HG03025 (cell line): ENCODE results near the gene SEPTIN3.
"Not testable (repeated sequence)": the region's sequence is repeated elsewhere in the genome, so short reads cannot be mapped to it uniquely, and the experiment has no call there.

ENCODE experiments used
- ATAC-seq: cut with Tn5 transposase; IDR thresholded peaks from one replicate; pipeline ENCODE4 v1.9.1; 2021; ENCODE audit warnings: mild to moderate bottlenecking, moderate library complexity; ENCODE audit not compliant: unreplicated experiment, low FRiP score

SEPTIN3 gene

DNA sequence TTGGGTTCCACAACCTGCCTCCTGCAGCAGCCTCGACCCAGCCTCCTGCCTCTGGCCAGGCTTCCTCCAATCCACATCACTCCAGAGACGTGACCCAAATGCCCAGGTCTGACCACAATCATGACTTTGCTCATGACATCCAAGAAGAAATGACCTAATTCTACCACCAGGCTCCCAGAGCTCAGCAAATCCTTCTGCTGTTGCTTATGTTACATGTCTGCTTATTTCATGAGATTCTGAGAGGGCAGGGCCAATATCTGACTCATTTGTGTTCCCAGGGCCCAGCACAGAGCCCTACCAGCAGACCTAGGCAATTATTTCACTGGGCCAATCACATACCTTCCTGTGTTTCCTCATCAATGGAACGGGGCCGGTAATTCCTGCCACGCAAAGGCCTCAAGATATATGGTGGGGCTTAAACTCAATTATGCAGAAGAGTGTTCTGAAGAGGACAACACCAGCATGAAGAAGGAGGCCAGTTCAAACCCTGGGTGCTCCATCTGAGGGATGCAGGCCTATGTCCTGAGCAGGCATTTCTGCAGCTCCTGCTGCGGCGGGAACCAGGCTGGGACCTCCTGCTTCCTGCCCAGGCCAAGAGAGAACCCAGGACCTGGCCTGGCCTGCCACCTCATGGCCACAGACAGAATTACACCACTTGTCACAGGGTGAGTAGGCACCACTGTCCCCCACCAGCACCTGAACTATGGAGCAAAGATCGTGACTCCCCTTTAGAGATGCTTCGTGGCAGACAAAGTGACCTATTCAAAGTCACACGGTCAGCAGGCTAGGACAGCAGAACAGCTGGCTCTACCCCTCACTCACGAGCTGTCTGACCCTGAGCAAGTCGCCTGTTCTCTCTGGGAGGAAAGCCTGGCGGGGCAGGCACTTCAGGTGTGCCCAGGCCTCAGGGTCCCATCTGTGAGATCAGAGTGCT, 28.1 kb upstream of the SEPTIN3 start:
- ATAC-seq, result no peak

DNA sequence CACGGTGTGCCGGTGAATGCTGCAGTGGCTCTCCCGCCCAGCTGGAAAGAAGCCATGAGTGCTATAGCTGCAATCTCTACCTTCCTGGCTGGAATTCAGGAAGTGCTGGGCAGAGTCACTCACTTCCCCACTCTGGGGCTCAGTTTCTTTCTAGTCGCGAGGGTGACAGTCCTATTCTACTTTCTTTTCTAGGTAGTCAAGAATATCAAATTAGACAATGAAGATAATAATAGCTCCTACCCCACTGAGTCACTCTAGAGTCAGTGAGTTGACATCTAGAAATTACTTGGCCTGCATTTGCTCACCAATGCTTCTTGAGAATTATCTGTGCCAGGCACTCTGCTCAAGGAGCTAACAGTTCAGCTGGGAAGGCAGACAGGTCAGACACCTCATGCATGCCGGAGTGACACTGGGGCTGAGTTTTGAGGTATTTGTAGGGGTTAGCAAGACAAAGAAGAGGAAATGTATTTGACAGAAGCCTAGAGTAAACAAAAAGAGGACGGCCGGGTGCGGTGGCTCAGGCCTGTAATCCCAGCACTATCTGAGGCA, 25.5 kb upstream of the SEPTIN3 start:
- ATAC-seq, result no peak

DNA sequence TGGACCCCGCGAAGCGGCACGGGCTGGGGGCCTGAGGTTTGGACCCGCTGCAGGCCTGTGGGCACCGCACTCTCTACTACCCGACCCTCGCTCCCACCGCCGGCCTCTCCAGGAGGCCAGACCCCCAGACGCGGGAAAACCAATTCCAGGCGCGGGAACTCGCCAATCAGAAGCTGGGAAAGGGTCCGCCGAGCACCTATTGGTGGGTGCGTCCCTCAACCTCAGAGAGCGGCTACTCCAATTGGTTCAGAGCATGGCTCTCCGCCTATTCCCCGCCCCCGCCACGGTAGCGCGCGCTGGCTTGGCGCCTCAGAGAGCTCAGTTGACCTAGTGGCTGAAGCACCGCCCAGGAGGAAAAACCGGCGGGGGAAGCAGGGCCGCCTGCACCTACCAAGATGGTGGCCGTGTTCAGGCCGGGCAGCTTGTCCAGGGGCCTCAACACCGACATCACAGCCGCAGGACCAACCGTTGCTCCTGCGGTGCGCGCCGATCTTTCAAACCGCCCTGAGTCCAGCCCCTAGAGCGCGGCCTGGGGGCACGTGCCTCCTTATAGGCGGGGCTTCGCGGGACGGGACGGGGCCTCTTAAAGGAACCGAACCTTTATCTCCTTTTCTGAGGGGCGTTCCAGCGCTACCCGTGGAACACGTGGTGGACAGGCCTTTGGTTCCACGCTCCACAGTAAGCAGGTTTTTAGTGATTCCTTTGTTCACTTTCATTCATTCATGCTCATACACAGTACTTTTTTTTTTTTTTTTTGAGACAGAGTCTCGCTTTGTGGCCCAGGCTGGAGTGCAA, 22.4 kb upstream of the SEPTIN3 start, which contains the start of gene CENPM:
Gene CENPM, minus strand, starts transcription at position 524 of the 795 bp plus-strand sequence. Its CDS starts 76 bp downstream, at position 448.
- peak; percentile 64 for ATAC-seq

- no peak for ATAC-seq
Measured at GRCh38 chr22:41947424-41948080, 21.7 kb upstream of the SEPTIN3 start.

DNA sequence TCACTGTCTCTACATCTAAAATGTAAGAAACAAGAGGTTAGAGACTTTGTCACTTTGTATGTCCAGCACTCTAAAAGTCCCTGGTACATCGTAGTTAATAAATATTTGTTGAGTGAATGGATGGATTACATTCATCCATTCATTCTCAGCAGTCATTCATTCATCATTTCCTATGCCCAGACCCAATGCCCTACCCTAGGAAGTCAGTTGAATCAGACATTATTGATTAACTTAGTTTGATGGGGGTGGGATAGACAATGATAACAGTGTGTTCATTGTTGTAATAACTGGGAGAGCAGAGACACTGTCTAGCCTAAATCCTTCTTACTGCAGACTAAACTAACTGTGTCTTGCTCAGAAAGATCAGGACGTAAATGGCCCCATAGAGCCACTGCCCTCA, 21.1 kb upstream of the SEPTIN3 start:
- no peak for ATAC-seq

- ATAC-seq, result not testable (repeated sequence)
Measured at GRCh38 chr22:41948928-41949296, 20.3 kb upstream of the SEPTIN3 start.

DNA sequence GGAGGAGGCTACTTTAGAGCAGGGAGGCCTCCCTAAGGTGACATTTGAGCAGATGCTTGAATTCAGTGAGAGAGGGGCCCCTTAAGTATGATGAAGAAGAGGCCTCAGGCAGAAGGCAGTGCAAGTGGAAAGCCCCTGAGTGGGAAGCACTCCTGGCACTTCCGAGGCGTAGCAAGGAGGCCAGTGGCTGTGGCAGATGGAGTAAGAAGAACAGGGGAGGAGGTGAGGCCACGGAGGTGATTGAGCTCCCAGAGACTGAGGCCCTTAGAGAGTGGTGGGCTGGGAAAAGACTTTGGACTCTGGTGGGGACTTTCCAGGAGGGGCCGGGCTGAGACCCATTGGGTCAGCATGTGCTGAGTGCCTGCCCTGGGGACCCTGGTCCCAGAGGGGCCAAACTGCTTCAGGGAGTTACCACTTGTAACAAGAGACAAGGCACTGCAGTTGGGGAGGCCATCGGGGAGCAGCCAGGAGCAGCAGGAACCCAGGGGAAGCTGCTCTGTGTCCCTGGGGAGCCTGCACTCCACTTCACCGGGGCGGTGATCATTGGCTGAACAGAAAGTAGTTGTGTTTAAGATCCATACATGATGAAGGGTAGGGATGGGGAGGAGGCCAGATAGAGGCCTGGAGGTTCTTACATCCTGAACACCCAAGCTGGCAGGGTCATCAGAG, 19.8 kb upstream of the SEPTIN3 start:
- no peak for ATAC-seq

DNA sequence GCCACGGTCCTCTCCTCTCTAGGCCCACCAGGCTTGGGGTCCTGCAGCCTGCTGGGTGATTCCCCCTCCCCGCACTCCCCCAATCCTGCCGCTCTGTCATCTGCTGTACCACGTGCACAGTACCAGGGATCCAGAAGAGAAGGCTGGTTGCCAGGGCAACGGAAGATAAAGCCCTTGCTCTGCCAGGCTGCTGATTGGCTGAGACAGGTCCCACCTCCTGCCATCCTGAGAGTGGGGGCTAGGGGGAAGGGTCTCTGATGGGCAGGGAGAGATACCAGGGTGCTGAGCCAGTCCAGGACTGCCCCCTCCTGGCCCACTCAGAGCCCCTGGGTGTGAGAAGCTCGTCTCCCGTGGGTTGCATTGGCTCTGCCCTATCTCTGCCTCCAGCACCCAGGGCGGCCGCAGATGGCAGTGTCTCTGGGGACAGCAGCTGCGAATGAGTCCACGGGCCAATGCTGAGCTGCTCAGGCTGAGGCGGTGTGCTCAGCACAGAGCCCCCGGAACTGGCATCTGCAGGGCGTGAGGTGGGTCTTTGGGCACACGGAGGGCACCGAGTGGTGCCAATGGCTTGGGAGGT, 17.3 kb upstream of the SEPTIN3 start, which contains the start of gene SMIM45:
Gene SMIM45, plus strand, starts transcription at position 253 of the 577 bp plus-strand sequence.
- no peak for ATAC-seq

GRCh38 chr22:41952713-41953112, 16.5 kb upstream of the SEPTIN3 start:
- no peak for ATAC-seq

- ATAC-seq, result no peak
Measured at GRCh38 chr22:41957941-41958556, 11.2 kb upstream of the SEPTIN3 start.

DNA sequence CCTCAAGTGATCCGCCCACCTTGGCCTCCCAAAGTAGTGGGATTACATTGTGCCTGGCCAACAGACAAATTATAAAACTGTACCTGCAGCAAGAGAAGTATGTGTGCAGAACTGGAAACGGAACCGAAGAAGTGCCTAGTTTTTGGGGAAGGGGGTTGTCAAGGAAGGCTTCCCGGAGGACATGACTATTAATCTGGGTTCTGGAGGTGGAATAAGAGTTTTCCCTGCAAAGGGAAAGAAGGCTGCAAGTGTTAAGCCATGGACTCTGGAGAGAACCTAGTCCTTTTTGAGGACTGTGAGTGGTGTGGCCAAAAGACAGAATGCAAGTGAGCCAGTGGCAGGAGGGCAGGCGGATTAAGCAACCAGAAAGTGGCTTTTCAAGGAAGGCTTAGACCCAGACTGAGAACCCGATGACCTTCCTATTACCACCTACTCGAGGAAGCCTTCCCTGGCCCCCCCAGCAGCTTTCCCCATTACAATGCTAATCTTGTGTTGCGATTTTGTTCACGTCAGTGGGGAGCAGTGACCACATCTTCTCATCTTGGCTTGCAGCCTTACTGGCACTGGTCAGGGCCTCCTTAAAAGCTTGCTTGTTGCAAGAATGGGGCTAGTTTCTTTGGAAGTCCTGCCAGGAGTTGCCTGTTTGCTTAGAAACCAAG, 5.7 kb upstream of the SEPTIN3 start:
- ATAC-seq, result no peak

DNA sequence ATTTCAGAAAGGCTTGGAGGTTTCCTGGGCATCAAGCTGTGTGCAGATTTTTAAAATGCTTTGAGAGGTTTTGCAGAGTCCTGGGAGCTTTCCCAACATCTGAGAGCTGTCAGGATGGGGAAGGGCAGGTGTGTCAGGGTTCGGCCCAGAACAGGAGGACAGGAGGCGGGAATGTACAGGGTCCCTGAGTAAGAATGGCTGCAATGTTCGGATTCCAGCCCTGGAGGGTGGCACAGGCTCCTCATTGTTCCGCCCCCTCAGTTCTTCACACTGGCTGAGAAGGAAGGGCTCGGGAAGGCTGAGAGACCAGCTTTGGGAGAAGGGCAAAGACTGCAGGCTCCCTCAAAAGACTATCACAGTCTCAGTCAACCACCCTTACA, 5.1 kb upstream of the SEPTIN3 start:
- no peak for ATAC-seq

DNA sequence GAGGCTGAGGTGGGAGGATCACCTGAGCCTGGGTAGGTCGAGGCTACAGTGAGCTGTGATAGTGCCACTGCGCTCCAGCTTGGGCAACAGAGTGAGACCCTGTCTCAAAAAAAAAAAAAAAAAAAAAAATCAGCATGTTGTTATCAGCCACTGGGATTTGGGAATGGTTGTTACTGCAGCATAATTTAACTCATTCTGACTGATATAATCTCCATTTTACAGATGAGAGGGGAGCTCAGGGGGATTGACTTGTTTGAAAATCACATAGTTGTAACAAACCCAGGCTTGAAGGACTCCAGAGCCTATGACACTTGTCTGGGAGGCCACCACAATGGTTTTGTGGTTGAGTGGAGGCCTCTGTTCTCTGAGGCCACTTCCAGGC, 3.0 kb upstream of the SEPTIN3 start:
- ATAC-seq, result no peak

DNA sequence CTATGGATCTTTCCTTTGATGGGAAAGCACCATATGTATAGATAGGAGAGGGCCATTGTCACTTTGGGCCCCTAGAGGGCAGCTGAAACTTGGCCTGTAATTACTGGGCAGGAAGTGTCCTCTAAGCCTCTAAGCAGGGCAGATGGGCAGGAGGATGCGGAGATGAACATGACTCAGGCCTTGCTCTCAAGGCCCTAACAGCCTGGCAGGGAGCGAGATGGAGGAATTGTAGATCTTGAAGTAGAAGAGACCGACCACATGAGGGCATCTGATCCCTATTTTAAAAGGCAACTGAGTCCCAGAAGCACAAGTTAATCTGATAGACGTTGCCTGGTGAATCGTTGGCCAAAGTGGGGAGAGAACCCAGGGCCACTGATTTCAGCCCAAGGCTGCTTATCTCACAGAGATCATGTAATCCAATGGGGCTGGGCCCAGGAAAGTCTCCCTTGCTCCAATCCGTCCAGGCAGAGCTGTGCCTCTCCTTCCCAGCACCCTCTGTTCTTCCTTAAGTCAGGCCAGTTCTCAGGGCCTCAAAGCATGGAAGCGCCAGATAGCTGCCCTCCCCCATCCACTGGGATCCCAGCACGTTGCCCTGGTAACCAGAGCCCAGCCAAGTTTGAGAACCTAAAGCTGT, 2.5 kb upstream of the SEPTIN3 start:
- no peak for ATAC-seq

GRCh38 chr22:41968601-41969000, 642 bp upstream of the SEPTIN3 start:
- no peak for ATAC-seq

DNA sequence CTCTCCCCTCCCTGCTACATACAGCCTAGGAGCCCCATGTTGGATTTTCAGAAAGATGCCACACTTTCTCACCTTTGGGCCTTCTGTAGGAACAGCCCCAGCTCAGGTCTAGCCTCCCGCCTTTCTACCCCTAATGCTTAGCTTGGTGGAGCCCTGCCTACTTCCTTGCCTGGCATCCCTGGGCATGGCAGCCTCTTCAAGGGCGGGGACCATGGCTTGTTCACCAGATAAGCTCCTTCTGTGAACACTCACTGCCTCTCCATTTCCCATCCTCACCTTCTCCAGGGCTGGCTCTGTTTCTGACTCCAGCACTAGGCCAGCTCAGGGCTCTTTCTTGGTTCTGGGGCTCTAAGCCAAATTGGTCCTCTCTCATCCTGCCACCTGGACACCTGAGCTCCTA, 1.4 kb downstream of the SEPTIN3 start:
- no peak for ATAC-seq

DNA sequence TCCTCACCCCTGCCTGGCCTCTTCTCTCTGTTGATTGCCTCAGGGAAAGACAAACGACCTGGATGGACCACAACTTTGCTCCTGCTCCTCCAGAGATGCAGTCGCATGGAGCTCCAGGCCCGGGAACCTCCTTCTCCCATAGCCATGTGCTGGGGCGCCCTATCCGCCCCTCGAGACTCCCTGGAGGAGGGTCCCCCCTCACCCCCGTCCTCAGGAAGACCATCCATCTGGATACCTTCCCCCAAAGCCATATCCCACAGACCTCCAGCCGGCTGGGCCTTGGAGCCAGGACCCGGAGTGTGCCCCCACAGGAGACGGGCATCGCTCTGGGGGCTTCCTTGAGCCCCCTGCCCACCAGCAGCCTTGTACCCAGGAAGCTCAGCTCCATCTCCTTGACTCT, 2.2 kb downstream of the SEPTIN3 start:
- ATAC-seq, result no peak

DNA sequence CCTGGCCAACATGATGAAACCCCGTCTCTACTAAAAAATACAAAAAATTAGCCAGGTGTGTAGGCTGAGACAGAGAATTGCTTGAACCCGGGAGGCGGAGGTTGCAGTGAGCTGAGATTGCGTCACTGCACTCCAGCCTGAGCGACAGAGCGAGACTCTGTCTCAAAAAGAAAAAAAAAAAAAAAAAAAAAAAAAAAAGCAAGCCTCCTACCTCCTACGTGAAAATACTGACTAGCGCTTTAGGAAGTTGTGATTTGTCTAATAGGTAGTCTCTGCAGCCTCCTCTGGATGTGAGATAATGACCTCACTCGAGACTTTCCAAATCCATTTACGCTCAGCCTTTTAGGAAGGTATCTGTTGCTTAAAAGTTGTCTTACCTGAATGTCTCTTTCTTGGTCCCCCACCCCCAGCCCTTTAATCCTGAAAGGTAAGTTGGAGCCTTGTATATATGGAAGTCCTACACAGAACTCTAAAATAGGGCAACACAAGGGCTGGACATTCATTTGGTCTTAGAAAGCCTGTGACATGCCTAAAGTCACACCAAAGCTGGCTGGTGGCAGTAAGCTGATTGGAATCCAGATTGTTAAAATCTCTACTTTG, 5.5 kb downstream of the SEPTIN3 start:
- no peak for ATAC-seq
